ENCODE measurements around the gene AHSG. TPM values are rescaled to one million over a fixed set of nuclear protein-coding genes. Genes with fewer than 3 reads are reported as not detected.
A peak's percentile ranks its signal among the peaks of the same experiment; 100 is the strongest.

AHSG gene
- total RNA-seq, 1 experiment from 2014 or later: not detected

GRCh38 chr3:186609247-186609868 is 3.5 kb upstream of the AHSG start:
- Histone ChIP-seq H3K36me3 (ENCODE audit: low read depth, low read length) (no peaks in the 10 kb centered on the region), H3K4me3 (ENCODE audit: low read length) (no peak overlapping the region), H3K4me1 (ENCODE audit: insufficient read depth, low read length) (peaks cover 8% of the 10 kb centered on the region), H4K20me1 (ENCODE audit: low read length) (no peaks in the 10 kb centered on the region), H3K79me2 (ENCODE audit: low read length) (no peaks in the 10 kb centered on the region), H3K4me2 (ENCODE audit: low read length) (no peak overlapping the region), H3K9me2 (replicated peaks; ENCODE audit: low read length) (no peaks in the 10 kb centered on the region), H3K9me3 (ENCODE audit: low read length) (no peaks in the 10 kb centered on the region), H3K9ac (ENCODE audit: low read length) (no peak overlapping the region), H2AFZ (ENCODE audit: low read length) (no peak overlapping the region), H3K27me3 (ENCODE audit: low read length) (no peaks in the 10 kb centered on the region), H3K27ac (ENCODE audit: low read length) (no peak overlapping the region), H3F3A (ENCODE audit: low read length, unreplicated experiment) (no peaks in the 10 kb centered on the region)
- ChIA-PET POLR2A (ENCODE audit: unreplicated experiment) (no interaction called here), CTCF (no interaction called here)
- TF ChIP-seq CTCF (conservative IDR thresholded peaks at IDR 0.05; ENCODE audit: low read depth, low read length) (peak; percentile 67), EZH2 (IDR thresholded peaks at IDR 0.05; ENCODE audit: low read length, unreplicated experiment) (no peak)
- ATAC-seq: peak; percentile 82
- BruUV-seq (replicated peaks): no TSS peak
- peak; percentile 61 for DNase-seq
- intact Hi-C loops (cut with micrococcal nuclease): no loop called here

GRCh38 chr3:186612065-186612464 is 795 bp upstream of the AHSG start:
- ATAC-seq (no peak), DNase-seq (no peak)
- peaks cover 10% of the 10 kb centered on the region for H3K4me1 ChIP-seq (ENCODE audit: insufficient read depth, low read length)
- no peak overlapping the region for H2AFZ ChIP-seq (ENCODE audit: low read length)
- H4K20me1 ChIP-seq (ENCODE audit: low read length): no peaks in the 10 kb centered on the region
- H3K9ac ChIP-seq (ENCODE audit: low read length): no peak overlapping the region
- no TSS peak for BruUV-seq (replicated peaks)
- POLR2A ChIA-PET (ENCODE audit: unreplicated experiment): no interaction called here
- no peaks in the 10 kb centered on the region for H3F3A ChIP-seq (ENCODE audit: low read length, unreplicated experiment)
- intact Hi-C loops (cut with micrococcal nuclease): no loop called here
- TF ChIP-seq EZH2 (IDR thresholded peaks at IDR 0.05; ENCODE audit: low read length, unreplicated experiment) (no peak), CTCF (conservative IDR thresholded peaks at IDR 0.05; ENCODE audit: low read depth, low read length) (no peak), EZH2phosphoT487 (IDR thresholded peaks at IDR 0.05; ENCODE audit: borderline replicate concordance, low read length) (no peak)
- H3K27me3 ChIP-seq (ENCODE audit: low read length): no peaks in the 10 kb centered on the region
- no peaks in the 10 kb centered on the region for H3K79me2 ChIP-seq (ENCODE audit: low read length)
- no peak overlapping the region for H3K4me2 ChIP-seq (ENCODE audit: low read length)
- CTCF ChIA-PET: no interaction called here
- H3K9me3 ChIP-seq (ENCODE audit: low read length): no peaks in the 10 kb centered on the region
- no peaks in the 10 kb centered on the region for H3K9me2 ChIP-seq (replicated peaks; ENCODE audit: low read length)
- no peak overlapping the region for H3K27ac ChIP-seq (ENCODE audit: low read length)
- no peaks in the 10 kb centered on the region for H3K36me3 ChIP-seq (ENCODE audit: low read depth, low read length)
- no peak overlapping the region for H3K4me3 ChIP-seq (ENCODE audit: low read length)

GRCh38 chr3:186613637-186614265 is 891 bp downstream of the AHSG start:
- Histone ChIP-seq H4K20me1 (ENCODE audit: low read length) (no peaks in the 10 kb centered on the region), H3K27me3 (ENCODE audit: low read length) (no peaks in the 10 kb centered on the region), H3K9me3 (ENCODE audit: low read length) (no peaks in the 10 kb centered on the region), H3K9me2 (replicated peaks; ENCODE audit: low read length) (no peaks in the 10 kb centered on the region), H3K4me3 (ENCODE audit: low read length) (no peak overlapping the region), H3K4me1 (ENCODE audit: insufficient read depth, low read length) (peaks cover 16% of the 10 kb centered on the region), H3K79me2 (ENCODE audit: low read length) (no peaks in the 10 kb centered on the region), H3F3A (ENCODE audit: low read length, unreplicated experiment) (no peaks in the 10 kb centered on the region), H2AFZ (ENCODE audit: low read length) (no peak overlapping the region), H3K27ac (ENCODE audit: low read length) (no peak overlapping the region), H3K4me2 (ENCODE audit: low read length) (no peak overlapping the region), H3K36me3 (ENCODE audit: low read depth, low read length) (no peaks in the 10 kb centered on the region), H3K9ac (ENCODE audit: low read length) (no peak overlapping the region)
- POLR2A ChIA-PET (ENCODE audit: unreplicated experiment): no interaction called here
- intact Hi-C loops (cut with micrococcal nuclease): loop anchor here (1.0 to 2.0 kb wide), 2 partner anchors 208 to 631 kb away; no protein-coding TSS in a partner anchor
- CTCF ChIA-PET: interaction anchor here (0.9 to 1.1 kb wide), 2 partner anchors 43 to 208 kb away, joined by 3 to 4 read pairs; partner anchors contain the start of gene DNAJB11
- no peak for DNase-seq
- TF ChIP-seq EZH2phosphoT487 (IDR thresholded peaks at IDR 0.05; ENCODE audit: borderline replicate concordance, low read length) (no peak), EZH2 (IDR thresholded peaks at IDR 0.05; ENCODE audit: low read length, unreplicated experiment) (no peak), CTCF (conservative IDR thresholded peaks at IDR 0.05; ENCODE audit: low read depth, low read length) (no peak)
- BruUV-seq (replicated peaks): no TSS peak
- ATAC-seq: no peak
